HG03025 (cell line): ENCODE results near the gene RAET1G.
A peak's percentile ranks its signal among the peaks of the same experiment; 100 is the strongest.
"Not testable (repeated sequence)": the region's sequence is repeated elsewhere in the genome, so short reads cannot be mapped to it uniquely, and the experiment has no call there.

Experiments
- ATAC-seq: cut with Tn5 transposase; IDR thresholded peaks from one replicate; pipeline ENCODE4 v1.9.1; 2021; ENCODE audit warnings: mild to moderate bottlenecking, moderate library complexity; ENCODE audit not compliant: unreplicated experiment, low FRiP score

RAET1G gene

GRCh38 chr6:149954328-149954983, 31.5 kb upstream of the RAET1G start:
- not testable (repeated sequence) for ATAC-seq

GRCh38 chr6:149953934-149954327, 31.0 kb upstream of the RAET1G start:
- ATAC-seq = not testable (repeated sequence)

GRCh38 chr6:149953390-149953789, 30.5 kb upstream of the RAET1G start:
- ATAC-seq = not testable (repeated sequence)

GRCh38 chr6:149951626-149952025, 28.7 kb upstream of the RAET1G start:
- ATAC-seq = no peak

- ATAC-seq = no peak
These were observed 28.2 kb upstream of the RAET1G start for GRCh38 chr6:149951096-149951495.

- no peak for ATAC-seq
These were observed 27.5 kb upstream of the RAET1G start for GRCh38 chr6:149950423-149950822.

GRCh38 chr6:149948616-149949015, 25.7 kb upstream of the RAET1G start:
- ATAC-seq = no peak

GRCh38 chr6:149948011-149948410, 25.1 kb upstream of the RAET1G start:
- no peak for ATAC-seq

GRCh38 chr6:149947533-149947932, 24.6 kb upstream of the RAET1G start:
- not testable (repeated sequence) for ATAC-seq

GRCh38 chr6:149946631-149947030, 23.7 kb upstream of the RAET1G start:
- not testable (repeated sequence) for ATAC-seq

GRCh38 chr6:149945276-149945675, 22.4 kb upstream of the RAET1G start:
- ATAC-seq = not testable (repeated sequence)

- not testable (repeated sequence) for ATAC-seq
These were observed 20.4 kb upstream of the RAET1G start for GRCh38 chr6:149943321-149943720.

GRCh38 chr6:149942461-149942829, 19.5 kb upstream of the RAET1G start:
- ATAC-seq = no peak

GRCh38 chr6:149941583-149942460, 18.9 kb upstream of the RAET1G start, which contains the start of gene ULBP2:
ULBP2 (plus strand) TSS chr6:149942014; CDS start chr6:149942073, 59 bp downstream.
- ATAC-seq = no peak

- ATAC-seq = no peak
These were observed 17.7 kb upstream of the RAET1G start for GRCh38 chr6:149940672-149940982.

- ATAC-seq = no peak
These were observed 17.2 kb upstream of the RAET1G start for GRCh38 chr6:149939909-149940671.

- ATAC-seq = no peak
These were observed 16.4 kb upstream of the RAET1G start for GRCh38 chr6:149939356-149939648.

- peak; percentile 78 for ATAC-seq
These were observed 15.8 kb upstream of the RAET1G start for GRCh38 chr6:149938571-149939355.

GRCh38 chr6:149938013-149938570, 15.2 kb upstream of the RAET1G start:
- not testable (repeated sequence) for ATAC-seq

GRCh38 chr6:149936743-149937142, 13.8 kb upstream of the RAET1G start:
- ATAC-seq = no peak
